Peyer's patch (tissue), 4 donors: ENCODE data around the gene PCNT. TPM values are rescaled to one million over a fixed set of nuclear protein-coding genes. Genes with fewer than 3 reads are reported as not detected.

Experiments used
- DNase-seq, 3 donors: peaks; one replicate each; pipeline ENCODE4 v3.0.0-alpha.2; 2017 to 2019
- H3K27ac ChIP-seq, 4 donors: fragments of 200-600 bp; sonication (generic); one replicate each; pipeline ENCODE4 v1.5.1; 2016 to 2019
- H3K27me3 ChIP-seq, 2 donors: fragments of 200-600 bp; sonication (generic); one replicate each; pipeline ENCODE4 v1.5.1; 2019
- H3K36me3 ChIP-seq, 3 donors: fragments of 200-600 bp; sonication (generic); one replicate each; pipeline ENCODE4 v1.5.1; 2016 to 2019
- H3K4me1 ChIP-seq, 4 donors: fragments of 200-600 bp; sonication (generic); one replicate each; pipeline ENCODE4 v1.5.1; 2016 to 2019
- H3K4me3 ChIP-seq, 4 donors: fragments of 200-600 bp; sonication (generic); 1 replicate in 3 of 4; 2 replicates in 1 of 4; pipeline ENCODE4 v1.5.1; 2016 to 2019; ENCODE audit warnings: mild to moderate bottlenecking in 1 of 4
- H3K9me3 ChIP-seq, 4 donors: fragments of 200-600 bp; sonication (generic); one replicate each; pipeline ENCODE4 v1.5.1; 2016 to 2019; ENCODE audit warnings: mild to moderate bottlenecking in 1 of 4
- POLR2A ChIP-seq, 2 donors: fragments of 450-650 bp; IDR thresholded peaks; one replicate each; pipeline ENCODE4 v1.5.1; 2017; ENCODE audit warnings: antibody characterized with exemption in 2 of 2, mild to moderate bottlenecking in 2 of 2, moderate library complexity in 2 of 2
- total RNA-seq, 4 donors: library from RNA; depleted of rRNA; stranded (reverse); fragments of >200 nt; gene quantifications; one replicate each; pipeline ENCODE4 v1.1.0, GENCODE V29; 2016
- TF ChIP-seq, protein P1 (sequence below), 6 experiments: fragments of 450-650 bp in 4 of 6; fragments of 200-600 bp in 2 of 6; sonication (generic) in 1 of 6; IDR thresholded peaks; one replicate each; pipeline ENCODE4 v1.5.1; 2017 to 2019; ENCODE audit warnings: antibody characterized with exemption in 6 of 6, mild to moderate bottlenecking in 3 of 6, moderate library complexity in 1 of 6

PCNT gene
- total RNA-seq, 4 donors from 2014 or later, result 29.2 to 119 (median 59.5) TPM

DNA sequence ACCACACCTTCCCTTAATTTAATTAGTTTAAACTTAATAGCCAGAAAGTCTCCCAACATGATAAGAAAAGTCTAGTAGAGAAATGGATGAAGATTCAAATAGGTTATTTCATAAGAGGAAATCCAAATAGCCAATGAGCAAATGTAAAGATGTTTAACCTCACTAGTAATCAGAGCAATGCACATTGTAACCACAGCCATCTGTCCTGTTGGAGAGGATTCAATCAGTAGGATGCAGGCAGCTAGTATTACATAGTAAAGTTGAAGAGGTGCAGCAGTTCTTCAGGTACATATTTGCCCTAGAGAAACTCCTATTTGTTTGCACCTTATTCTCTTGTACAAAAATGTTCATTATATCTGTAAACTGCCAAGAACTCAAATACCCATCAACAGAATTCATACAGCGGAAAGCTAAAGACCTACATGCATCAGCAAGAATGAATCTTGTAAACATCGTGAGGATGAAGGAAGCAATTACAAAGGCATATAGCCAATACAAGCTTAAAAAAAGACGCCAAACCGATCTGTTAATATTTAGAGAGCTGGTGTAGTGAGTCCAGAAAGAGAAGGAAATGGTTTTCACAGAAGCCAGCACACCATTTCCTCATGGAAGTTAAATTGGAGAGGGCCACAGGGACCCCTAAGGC lies 162.6 kb downstream of the PCNT start:
- H3K4me1 ChIP-seq, result no peaks in the 10 kb centered on the region
- H3K27ac ChIP-seq, result no peak overlapping the region
- H3K9me3 ChIP-seq, result no peaks in the 10 kb centered on the region
- no peaks in the 10 kb centered on the region for H3K27me3 ChIP-seq
- no peak for DNase-seq
- no peak overlapping the region for H3K4me3 ChIP-seq
- H3K36me3 ChIP-seq, result peaks cover 0 to 12% (median 0%) of the 10 kb centered on the region in 3 donors
- no peak for TF ChIP-seq POLR2A (IDR thresholded peaks at IDR 0.05)
- TF ChIP-seq, protein P1, sequence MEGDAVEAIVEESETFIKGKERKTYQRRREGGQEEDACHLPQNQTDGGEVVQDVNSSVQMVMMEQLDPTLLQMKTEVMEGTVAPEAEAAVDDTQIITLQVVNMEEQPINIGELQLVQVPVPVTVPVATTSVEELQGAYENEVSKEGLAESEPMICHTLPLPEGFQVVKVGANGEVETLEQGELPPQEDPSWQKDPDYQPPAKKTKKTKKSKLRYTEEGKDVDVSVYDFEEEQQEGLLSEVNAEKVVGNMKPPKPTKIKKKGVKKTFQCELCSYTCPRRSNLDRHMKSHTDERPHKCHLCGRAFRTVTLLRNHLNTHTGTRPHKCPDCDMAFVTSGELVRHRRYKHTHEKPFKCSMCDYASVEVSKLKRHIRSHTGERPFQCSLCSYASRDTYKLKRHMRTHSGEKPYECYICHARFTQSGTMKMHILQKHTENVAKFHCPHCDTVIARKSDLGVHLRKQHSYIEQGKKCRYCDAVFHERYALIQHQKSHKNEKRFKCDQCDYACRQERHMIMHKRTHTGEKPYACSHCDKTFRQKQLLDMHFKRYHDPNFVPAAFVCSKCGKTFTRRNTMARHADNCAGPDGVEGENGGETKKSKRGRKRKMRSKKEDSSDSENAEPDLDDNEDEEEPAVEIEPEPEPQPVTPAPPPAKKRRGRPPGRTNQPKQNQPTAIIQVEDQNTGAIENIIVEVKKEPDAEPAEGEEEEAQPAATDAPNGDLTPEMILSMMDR (IDR thresholded peaks at IDR 0.05), result no peak

DNA sequence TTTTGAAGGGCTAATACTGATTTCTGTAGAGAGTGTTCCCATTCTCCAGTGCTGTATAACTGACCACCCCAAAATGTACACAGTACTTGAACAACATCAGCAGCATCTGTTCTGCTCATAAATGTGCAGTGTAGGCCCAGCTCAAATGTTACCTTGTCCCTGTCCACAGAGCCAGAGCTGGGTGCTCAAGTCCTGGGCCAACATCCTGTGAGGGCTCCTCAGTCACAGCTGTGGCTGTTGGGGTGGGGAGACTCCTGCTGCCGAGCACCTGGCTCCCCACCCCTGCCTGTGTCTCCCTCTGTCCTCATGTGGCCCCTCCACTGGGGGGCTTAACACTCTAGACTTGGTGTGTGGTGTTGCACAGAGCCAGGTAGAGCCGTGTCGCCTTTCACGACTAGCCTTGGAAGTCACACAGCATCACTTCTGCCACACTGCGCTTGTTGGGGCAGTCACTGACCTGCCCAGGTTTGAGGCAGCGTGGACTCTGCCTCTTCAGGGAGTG lies 165.3 kb downstream of the PCNT start:
- no peaks in the 10 kb centered on the region for H3K27me3 ChIP-seq
- H3K4me3 ChIP-seq, result no peak overlapping the region
- H3K4me1 ChIP-seq, result no peaks in the 10 kb centered on the region
- H3K36me3 ChIP-seq, result peaks cover 0 to 23% (median 0%) of the 10 kb centered on the region in 3 donors
- no peak overlapping the region for H3K27ac ChIP-seq
- H3K9me3 ChIP-seq, result no peaks in the 10 kb centered on the region
- DNase-seq, result no peak
- TF ChIP-seq POLR2A (IDR thresholded peaks at IDR 0.05), result no peak
- TF ChIP-seq, protein P1 (IDR thresholded peaks at IDR 0.05), result no peak

DNA sequence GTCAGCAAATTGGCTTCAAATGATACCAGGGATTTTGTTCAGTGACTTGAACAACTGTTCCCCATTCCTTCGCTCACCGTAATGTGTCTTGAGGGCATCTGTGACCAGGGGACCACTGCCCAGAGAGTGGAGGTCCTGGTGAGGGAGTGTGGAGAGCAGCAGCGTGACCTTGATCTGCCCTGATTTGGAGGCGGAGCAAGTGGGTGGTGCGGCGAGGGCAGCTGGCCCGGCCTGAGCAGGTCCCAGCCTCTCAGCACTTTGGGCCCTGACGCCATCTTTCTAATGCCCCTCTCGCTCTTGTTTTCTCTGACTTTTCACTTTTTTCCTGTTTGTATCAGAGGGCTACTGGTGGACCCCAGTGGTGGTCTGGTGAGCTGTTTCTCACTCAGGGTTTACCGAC lies 165.8 kb downstream of the PCNT start:
- no peaks in the 10 kb centered on the region for H3K4me1 ChIP-seq
- peaks cover 0 to 23% (median 0%) of the 10 kb centered on the region in 3 donors for H3K36me3 ChIP-seq
- no peak overlapping the region for H3K27ac ChIP-seq
- H3K9me3 ChIP-seq, result no peaks in the 10 kb centered on the region
- H3K4me3 ChIP-seq, result no peak overlapping the region
- no peak for DNase-seq
- TF ChIP-seq, protein P1 (IDR thresholded peaks at IDR 0.05), result no peak
- no peak for TF ChIP-seq POLR2A (IDR thresholded peaks at IDR 0.05)
- H3K27me3 ChIP-seq, result no peaks in the 10 kb centered on the region

DNA sequence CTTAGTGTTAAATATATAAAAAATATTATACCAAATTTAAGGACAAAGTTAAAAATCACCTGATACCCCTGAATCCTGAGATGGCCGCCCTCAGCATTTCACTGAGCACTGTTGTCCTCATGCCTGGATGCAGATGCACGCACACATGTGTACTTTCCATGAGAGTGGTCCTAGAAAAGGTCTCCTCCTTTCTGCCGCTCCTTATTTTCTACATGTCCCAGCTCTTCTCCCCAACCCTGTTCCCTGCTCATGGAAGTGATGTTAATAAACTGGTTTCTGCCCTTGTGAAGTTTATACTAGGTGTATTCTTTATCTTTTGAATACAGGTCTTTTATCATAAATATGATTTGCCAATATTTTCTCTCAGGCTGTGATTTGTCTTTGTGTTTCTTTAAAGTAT lies 167.6 kb downstream of the PCNT start:
- TF ChIP-seq POLR2A (IDR thresholded peaks at IDR 0.05), result no peak
- TF ChIP-seq, protein P1 (IDR thresholded peaks at IDR 0.05), result no peak
- Histone ChIP-seq H3K27ac (no peak overlapping the region), H3K9me3 (no peaks in the 10 kb centered on the region), H3K27me3 (no peaks in the 10 kb centered on the region), H3K4me1 (no peaks in the 10 kb centered on the region), H3K36me3 (peaks cover 0 to 28% (median 0%) of the 10 kb centered on the region in 3 donors), H3K4me3 (no peak overlapping the region)
- DNase-seq, result no peak

DNA sequence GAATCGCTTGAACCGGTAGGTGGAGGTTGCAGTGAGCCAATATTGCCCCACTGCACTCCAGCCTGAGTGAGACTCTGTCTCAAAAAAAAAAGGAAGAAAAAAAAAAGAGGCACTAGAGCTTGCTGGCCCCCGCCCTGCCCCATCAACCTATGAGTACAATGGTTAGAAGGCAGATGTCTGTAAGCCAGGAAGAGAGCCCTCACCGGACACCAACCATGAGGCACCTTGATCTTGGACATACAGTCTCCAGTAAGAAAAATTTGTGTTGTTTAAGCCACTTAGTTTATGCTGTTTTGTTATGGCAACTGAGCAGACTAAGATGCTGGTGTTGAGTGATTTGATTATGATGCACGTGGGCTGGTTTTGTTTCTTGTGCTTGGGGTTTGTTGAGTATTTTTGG lies 168.9 kb downstream of the PCNT start:
- no peak for TF ChIP-seq POLR2A (IDR thresholded peaks at IDR 0.05)
- TF ChIP-seq, protein P1 (IDR thresholded peaks at IDR 0.05), result no peak
- Histone ChIP-seq H3K27ac (no peak overlapping the region), H3K27me3 (no peaks in the 10 kb centered on the region), H3K4me3 (no peak overlapping the region), H3K9me3 (no peaks in the 10 kb centered on the region), H3K4me1 (no peaks in the 10 kb centered on the region), H3K36me3 (peaks cover 0 to 39% (median 0%) of the 10 kb centered on the region in 3 donors)
- DNase-seq, result no peak
